Transverse colon (tissue), 4 donors: ENCODE results near the gene LAMA4.

Experiments used
- POLR2A ChIP-seq: fragments of 450-650 bp; IDR thresholded peaks from one replicate; pipeline ENCODE4 v1.6.1; 2016; ENCODE audit warnings: antibody characterized with exemption, mild to moderate bottlenecking, moderate library complexity
- POLR2AphosphoS5 ChIP-seq, 3 donors: sonication (generic); formaldehyde crosslinking; IDR thresholded peaks; one replicate each; pipeline ENCODE4 v1.6.1; 2016; ENCODE audit warnings: antibody characterized with exemption in 3 of 3
- TF ChIP-seq, protein P1 (sequence below), 5 experiments: fragments of 200-600 bp in 3 of 5; fragments of 450-650 bp in 2 of 5; sonication (generic) in 3 of 5; IDR thresholded peaks; 1 replicate in 2 of 5; 2 replicates in 3 of 5; pipeline ENCODE4 v1.5.1; 2016 to 2017; ENCODE audit warnings: antibody characterized with exemption in 5 of 5, inconsistent platforms in 3 of 5, mild to moderate bottlenecking in 2 of 5, moderate library complexity in 1 of 5

DNA sequence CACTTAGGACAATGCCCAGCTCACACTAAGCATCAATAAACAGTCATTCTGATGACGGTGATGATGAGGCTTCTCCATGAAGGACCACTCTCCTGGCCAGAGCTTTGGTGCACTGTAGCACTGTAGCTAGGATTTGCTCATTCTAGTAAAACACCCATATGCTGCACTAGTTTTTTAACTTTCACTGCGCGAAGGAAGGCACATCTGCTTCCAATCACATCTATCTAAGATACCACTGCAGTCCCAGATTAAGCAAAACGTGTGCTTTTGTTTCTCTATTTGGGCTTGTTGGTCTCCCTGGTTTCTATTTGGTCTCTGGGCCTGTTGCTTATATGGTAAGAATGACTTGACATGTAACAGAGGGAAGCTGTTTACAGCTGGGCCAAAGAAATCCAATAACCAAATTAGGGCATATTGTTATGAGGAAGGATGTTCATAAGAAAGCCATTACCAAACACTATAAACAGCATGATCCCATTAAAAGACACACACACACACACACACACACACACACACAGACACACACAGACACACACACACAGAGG, 104.6 kb downstream of the LAMA4 start:
- TF ChIP-seq, protein P1, sequence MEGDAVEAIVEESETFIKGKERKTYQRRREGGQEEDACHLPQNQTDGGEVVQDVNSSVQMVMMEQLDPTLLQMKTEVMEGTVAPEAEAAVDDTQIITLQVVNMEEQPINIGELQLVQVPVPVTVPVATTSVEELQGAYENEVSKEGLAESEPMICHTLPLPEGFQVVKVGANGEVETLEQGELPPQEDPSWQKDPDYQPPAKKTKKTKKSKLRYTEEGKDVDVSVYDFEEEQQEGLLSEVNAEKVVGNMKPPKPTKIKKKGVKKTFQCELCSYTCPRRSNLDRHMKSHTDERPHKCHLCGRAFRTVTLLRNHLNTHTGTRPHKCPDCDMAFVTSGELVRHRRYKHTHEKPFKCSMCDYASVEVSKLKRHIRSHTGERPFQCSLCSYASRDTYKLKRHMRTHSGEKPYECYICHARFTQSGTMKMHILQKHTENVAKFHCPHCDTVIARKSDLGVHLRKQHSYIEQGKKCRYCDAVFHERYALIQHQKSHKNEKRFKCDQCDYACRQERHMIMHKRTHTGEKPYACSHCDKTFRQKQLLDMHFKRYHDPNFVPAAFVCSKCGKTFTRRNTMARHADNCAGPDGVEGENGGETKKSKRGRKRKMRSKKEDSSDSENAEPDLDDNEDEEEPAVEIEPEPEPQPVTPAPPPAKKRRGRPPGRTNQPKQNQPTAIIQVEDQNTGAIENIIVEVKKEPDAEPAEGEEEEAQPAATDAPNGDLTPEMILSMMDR (IDR thresholded peaks at IDR 0.05), result no peak
- TF ChIP-seq POLR2A (no peak), POLR2AphosphoS5 (IDR thresholded peaks at IDR 0.05) (peak in 2 of 3 donors; percentile 34 to 52)
